Adrenal gland (tissue), 5 donors: Measurements from ENCODE around the gene ARMC9.

ENCODE experiments used
- CTCF ChIP-seq, 6 experiments: fragments of 450-650 bp in 4 of 6; fragments of 200-600 bp in 2 of 6; sonication (generic) in 1 of 6; IDR thresholded peaks; 1 replicate in 5 of 6; 2 replicates in 1 of 6; pipeline versions ENCODE4 v1.5.1 to v1.8.0; 2016 to 2021; ENCODE audit warnings: antibody characterized with exemption in 6 of 6, mild to moderate bottlenecking in 2 of 6, moderate library complexity in 1 of 6
- POLR2A ChIP-seq, 2 donors: fragments of 450-650 bp; IDR thresholded peaks; one replicate each; pipeline ENCODE4 v1.6.1; 2017; ENCODE audit warnings: antibody characterized with exemption in 2 of 2, mild to moderate bottlenecking in 2 of 2, moderate library complexity in 1 of 2
- donor health status: DM: no; HTN: no; CAD: no.

- TF ChIP-seq CTCF (IDR thresholded peaks at IDR 0.05), result no peak
- no peak for TF ChIP-seq POLR2A (IDR thresholded peaks at IDR 0.05)
Observed at GRCh38 chr2:231373786-231374349, 175.4 kb downstream of the ARMC9 start.
